GM12801 (cell line): ENCODE data around the gene SMG5.

Experiments used
- CTCF ChIP-seq: IDR thresholded peaks from one replicate; pipeline ENCODE4 v1.5.1; 2011; ENCODE audit warnings: control low read depth; ENCODE audit not compliant: insufficient read length; ENCODE audit errors: extremely low read depth

Gene SMG5

GRCh38 chr1:156279837-156280236 lies 2.8 kb downstream of the SMG5 start:
- no peak for TF ChIP-seq CTCF

GRCh38 chr1:156276966-156277381 lies 5.7 kb downstream of the SMG5 start:
- no peak for TF ChIP-seq CTCF

- TF ChIP-seq CTCF = no peak
Measured at GRCh38 chr1:156276532-156276931, 6.1 kb downstream of the SMG5 start.

GRCh38 chr1:156270314-156270713 lies 12.3 kb downstream of the SMG5 start:
- no peak for TF ChIP-seq CTCF

- TF ChIP-seq CTCF = no peak
Measured at GRCh38 chr1:156268336-156268735, 14.3 kb downstream of the SMG5 start.

GRCh38 chr1:156266051-156266450 lies 16.6 kb downstream of the SMG5 start:
- no peak for TF ChIP-seq CTCF

GRCh38 chr1:156263288-156263655 lies 19.4 kb downstream of the SMG5 start:
- no peak for TF ChIP-seq CTCF

- TF ChIP-seq CTCF = no peak
Measured at GRCh38 chr1:156262461-156263287, 20.0 kb downstream of the SMG5 start.
